Measurements from ENCODE around the gene LIN9.
"Not testable (repeated sequence)": the region's sequence is repeated elsewhere in the genome, so short reads cannot be mapped to it uniquely, and the experiment has no call there.

The LIN9 gene

GRCh38 chr1:226318471-226318870, 9.5 kb upstream of the LIN9 start:
- no peak for DNase-seq

DNA sequence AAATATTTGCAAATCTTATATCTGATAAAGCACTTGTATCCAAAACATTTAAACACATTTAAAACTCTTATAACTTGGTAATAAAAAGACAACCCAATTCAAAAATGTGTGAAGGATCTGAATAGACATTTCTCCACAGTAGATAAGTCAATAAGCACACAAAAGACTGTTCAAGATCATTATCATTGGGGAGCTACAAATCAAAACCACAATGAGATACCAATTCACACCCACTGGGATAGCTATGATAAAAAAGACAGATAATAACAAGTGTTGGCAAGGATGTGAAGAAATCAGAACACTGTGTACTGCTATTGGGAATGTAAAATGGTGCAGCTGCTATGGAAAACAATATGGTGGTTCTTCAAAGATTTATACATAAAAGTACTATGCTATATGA, 5.1 kb upstream of the LIN9 start:
- no peak for DNase-seq

- DNase-seq: no peak
Observed at GRCh38 chr1:226312065-226312464, 3.1 kb upstream of the LIN9 start.

GRCh38 chr1:226311376-226311775, 2.4 kb upstream of the LIN9 start:
- DNase-seq: no peak

DNA sequence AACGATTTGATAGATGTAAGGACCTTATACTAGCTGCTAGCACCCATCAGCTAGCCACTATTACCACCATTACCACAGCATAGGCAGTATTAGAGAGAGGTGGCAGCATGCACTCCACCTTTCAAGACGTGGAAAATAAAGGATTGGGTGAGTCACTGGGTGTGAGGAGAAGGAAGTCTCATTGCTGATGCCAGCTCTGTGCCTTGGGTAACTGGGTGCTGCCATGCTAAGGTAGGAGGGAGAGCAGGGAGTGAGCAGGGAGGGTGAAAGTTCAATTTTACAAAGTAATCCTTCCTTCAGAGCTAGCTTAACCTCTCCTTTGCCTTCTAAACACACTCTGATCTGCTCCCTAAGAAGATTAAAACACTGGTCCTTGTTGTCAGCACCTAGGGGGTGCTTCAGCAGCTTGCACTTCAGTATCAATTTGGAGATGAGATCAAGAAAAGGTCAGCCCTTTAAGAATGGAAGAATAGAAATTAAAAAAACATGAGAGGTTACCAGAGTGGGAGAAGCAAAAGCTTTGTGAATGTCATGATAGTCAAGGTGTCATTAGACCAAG, 1.8 kb upstream of the LIN9 start:
- DNase-seq: no peak

DNA sequence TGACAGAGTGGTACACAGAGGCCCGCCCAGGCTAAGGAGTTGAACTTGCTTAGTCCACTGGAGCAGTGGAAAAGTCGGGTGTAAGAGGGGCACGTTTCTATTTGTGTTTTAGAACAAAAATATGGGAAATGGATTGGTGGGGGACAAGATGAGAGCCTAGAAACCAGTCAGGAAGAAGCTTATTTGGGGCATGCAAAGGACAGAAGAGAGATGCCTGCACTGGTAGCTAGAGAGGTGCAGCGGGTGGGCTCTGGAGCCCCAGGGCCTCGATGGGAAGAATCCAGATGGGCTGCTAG, 1.2 kb upstream of the LIN9 start:
- DNase-seq: no peak

GRCh38 chr1:226309398-226310244, 657 bp upstream of the LIN9 start:
- DNase-seq: peak; percentile 1

GRCh38 chr1:226308166-226308722, 720 bp downstream of the LIN9 start:
- no peak for DNase-seq

DNA sequence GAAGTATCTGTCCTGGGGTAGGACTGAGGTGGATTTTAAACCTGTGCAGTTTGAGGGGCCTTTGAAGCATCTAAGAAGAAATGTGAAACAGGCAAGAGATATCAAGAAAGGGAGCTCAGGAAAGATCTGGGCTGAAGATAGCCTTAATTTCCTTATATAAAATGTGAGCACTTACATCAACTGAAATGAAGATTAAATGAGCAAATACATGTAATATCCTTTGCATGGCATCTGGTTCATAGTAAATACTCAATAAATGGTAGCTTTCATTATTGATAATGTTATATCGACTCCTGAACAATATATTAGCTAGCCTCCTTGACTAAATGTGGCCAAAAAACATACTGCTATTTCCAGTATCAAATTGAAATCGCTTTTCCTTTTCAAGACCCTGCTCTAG, 2.5 kb downstream of the LIN9 start:
- no peak for DNase-seq

DNA sequence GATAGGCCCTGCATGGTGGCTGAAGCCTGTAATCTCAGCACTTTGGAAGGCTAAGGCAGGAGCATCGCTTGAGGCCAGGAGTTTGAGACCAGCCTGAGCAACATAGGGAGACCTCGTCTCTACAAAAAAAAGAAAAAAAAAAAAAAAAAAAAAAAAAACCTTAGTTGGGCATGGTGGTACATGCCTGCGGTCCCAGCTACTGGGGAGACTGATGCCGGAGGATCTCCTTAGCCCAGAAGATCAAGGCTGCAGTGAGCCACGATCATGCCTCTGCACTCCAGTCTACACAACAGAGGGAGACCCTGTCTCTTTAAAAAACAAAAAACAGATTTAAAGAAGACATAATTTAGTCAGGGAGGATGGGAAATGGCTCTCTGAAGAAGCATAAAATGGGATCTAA, 3.8 kb downstream of the LIN9 start:
- no peak for DNase-seq

DNA sequence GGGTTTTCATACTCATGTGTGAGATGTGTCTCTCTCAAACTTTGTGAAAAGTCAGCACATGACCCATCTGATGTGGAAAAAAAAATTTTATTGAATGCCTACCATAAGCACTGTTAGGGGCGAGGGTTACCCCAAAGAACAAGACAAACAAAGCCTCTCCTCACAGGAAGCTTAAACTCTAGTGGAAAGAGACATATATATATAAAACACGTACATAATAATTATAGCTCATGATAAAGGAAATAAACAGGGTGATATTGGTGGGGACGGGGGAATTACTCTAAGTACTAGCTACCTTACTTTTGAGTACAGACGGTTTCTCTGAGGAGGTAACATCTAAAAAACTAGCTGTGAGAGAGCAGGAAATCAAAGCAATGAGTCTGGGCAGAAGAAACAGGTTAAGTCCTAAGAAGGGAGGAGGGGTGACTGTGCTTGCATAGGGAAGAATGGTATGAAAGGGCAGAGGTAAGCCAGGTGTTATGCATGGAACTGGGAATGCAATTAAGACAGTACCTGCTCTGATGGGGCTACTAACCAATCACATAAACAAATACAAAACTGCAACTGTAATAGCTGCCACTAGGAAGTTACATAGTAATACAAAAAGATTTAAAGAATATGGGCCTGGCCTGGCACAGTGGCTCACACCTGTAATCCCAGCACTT, 4.5 kb downstream of the LIN9 start:
- DNase-seq: no peak

DNA sequence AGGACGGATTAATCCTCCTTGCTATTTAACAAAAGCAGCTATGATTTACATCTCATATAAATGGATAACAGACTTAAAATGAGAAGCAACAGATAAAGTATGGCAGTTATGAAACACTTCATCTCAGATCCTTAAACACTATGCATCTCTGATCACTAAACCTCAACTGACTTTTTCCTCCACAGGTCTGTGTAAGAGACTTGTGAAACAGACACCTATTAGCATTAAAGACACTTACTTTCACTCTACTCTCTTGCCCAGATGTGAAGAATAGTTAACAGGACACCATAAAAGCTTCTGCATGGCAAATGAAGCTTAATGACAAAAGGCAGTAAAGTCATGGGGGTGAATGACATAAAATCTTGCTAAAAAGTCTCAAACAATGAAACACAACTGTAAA, 6.2 kb downstream of the LIN9 start:
- DNase-seq: no peak

GRCh38 chr1:226296911-226297310, 12.1 kb downstream of the LIN9 start:
- DNase-seq: no peak

DNA sequence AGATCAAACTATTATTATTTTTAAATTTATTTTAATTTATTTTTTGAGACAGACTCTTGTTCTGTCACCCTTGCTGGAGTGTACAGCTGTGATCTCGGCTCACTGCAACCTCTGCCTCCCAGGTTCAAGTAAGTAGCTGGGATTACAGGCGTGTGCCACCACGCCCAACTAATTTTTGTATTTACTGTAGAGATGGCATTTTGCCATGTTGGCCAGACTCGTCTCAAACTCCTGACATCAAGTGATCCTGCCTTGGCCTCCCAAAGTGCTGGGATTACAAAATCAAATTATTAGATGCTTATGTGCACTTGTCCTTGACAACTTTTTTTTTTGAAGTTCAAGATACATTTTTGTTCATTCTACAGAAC, 15.4 kb downstream of the LIN9 start:
- no peak for DNase-seq

DNA sequence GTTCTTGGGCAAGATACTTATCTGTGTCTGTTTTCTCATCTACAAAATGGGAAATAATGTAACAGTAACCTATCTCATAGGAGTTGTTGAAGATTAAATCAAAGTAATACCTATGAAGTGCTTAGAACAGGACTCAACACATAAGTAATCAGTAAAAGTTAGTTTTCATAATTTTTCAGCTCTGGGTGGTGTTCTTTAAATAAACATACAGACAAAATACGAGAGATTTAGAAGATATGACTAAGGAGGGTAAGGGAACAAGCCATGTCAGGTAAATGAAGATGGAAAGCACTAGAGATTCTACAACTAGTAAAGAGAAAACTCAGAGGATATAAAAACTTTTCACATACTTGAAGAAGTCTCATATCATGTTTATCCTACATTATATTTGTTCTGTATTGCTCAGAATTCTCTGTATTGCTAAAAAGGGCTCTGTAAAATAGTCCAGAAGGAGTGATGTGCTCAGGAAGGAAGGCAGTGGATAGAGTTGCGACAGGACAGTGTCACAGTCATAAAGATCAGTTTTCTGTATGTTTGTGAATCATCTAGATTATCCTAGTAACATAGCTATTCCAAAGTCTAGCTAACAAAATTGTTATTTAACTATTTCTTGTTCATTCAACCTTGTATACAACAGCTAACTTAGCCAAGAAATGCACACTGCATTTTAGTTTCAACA, 16.0 kb downstream of the LIN9 start:
- no peak for DNase-seq

GRCh38 chr1:226287587-226287986, 21.4 kb downstream of the LIN9 start:
- no peak for DNase-seq

- DNase-seq: no peak
Observed at GRCh38 chr1:226281058-226281457, 27.9 kb downstream of the LIN9 start.

DNA sequence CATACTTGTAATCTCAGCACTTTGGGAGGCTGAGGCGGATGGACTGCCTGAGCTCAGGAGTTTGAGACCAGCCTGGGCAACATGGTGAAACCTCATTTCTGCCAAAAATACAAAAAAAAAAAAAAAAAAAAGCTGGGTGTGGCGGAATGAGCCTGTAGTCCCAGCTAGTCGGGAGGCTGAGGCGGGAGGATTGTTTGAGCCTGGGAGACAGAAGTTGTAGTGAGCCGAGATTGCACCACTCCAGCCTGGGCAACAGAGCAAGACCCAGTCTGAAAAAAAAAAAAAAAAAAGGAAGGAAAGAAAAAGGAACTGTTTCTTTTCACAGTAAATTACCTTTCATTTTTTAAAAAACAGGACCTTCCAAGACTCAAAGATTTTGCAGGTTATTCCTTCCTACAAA, 29.5 kb downstream of the LIN9 start:
- DNase-seq: no peak

DNA sequence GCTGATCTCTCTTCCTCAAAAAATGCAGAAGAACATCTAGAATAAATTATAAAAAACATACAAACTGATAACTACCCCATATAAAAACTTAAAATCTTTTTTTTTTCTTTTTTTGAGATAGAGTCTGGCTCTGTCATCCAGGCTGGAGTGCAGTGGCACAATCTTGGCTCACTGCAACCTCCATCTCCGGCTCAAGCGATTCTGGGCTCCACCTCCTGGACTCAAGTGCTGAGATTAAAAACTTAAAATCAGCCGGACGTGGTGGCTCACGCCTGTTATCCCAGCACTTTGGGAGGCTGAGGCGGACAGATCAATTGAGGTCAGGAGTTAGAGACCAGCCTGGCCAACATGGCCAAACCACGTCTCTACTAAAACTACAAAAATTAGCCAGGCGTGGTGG, 31.1 kb downstream of the LIN9 start:
- no peak for DNase-seq

GRCh38 chr1:226276987-226277386, 32.0 kb downstream of the LIN9 start:
- no peak for DNase-seq

GRCh38 chr1:226276077-226276682, 32.8 kb downstream of the LIN9 start:
- no peak for DNase-seq

GRCh38 chr1:226274138-226274537, 34.8 kb downstream of the LIN9 start:
- no peak for DNase-seq

- not testable (repeated sequence) for DNase-seq
Observed at GRCh38 chr1:226272233-226272902, 36.6 kb downstream of the LIN9 start.
